ENCODE measurements around the gene TRIM23.

Gene TRIM23

GRCh38 chr5:65562731-65563701, 61.1 kb downstream of the TRIM23 start, which contains the start of the genes CENPK and PPWD1:
TSS of gene CENPK (minus strand) at chr5:65563168. CDS start at chr5:65554907, 8,261 bp downstream.
TSS of gene PPWD1 (plus strand) at chr5:65563296. CDS start at chr5:65563311, 15 bp downstream.
- peak; percentile 95 for DNase-seq

- DNase-seq: no peak
Observed at GRCh38 chr5:65556718-65557117, 67.4 kb downstream of the TRIM23 start.

- DNase-seq: no peak
Observed at GRCh38 chr5:65556181-65556580, 68.0 kb downstream of the TRIM23 start.

GRCh38 chr5:65555287-65555686, 68.8 kb downstream of the TRIM23 start:
- DNase-seq: no peak

- DNase-seq: no peak
Observed at GRCh38 chr5:65553941-65554340, 70.2 kb downstream of the TRIM23 start.

- no peak for DNase-seq
Observed at GRCh38 chr5:65548281-65548680, 75.9 kb downstream of the TRIM23 start.

GRCh38 chr5:65546141-65546540, 78.0 kb downstream of the TRIM23 start:
- DNase-seq: no peak

GRCh38 chr5:65544473-65544872, 79.7 kb downstream of the TRIM23 start:
- no peak for DNase-seq

GRCh38 chr5:65539827-65540226, 84.3 kb downstream of the TRIM23 start:
- no peak for DNase-seq
